ENCODE data around the gene CNTNAP2.

DNA sequence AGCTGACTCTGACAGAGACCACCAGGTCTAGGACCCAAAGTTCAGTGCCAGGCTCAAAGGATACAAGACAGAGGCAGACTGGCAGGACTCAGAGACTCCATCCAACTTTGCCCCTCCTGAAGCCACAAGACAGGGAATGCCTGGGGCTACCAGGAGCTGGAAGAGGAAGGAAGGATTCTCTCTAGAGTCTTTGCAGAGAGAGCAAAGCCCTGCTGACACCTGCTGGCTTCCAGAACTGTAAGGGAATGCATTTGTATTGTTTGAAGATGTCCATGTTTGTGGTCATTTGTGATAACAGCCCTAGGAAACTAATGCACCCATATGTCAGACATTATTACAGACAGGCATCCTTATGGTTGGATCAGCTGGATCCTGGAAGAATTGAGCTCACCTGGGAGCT is 2341.7 kb downstream of the CNTNAP2 start:
- TF ChIP-seq, protein P1, sequence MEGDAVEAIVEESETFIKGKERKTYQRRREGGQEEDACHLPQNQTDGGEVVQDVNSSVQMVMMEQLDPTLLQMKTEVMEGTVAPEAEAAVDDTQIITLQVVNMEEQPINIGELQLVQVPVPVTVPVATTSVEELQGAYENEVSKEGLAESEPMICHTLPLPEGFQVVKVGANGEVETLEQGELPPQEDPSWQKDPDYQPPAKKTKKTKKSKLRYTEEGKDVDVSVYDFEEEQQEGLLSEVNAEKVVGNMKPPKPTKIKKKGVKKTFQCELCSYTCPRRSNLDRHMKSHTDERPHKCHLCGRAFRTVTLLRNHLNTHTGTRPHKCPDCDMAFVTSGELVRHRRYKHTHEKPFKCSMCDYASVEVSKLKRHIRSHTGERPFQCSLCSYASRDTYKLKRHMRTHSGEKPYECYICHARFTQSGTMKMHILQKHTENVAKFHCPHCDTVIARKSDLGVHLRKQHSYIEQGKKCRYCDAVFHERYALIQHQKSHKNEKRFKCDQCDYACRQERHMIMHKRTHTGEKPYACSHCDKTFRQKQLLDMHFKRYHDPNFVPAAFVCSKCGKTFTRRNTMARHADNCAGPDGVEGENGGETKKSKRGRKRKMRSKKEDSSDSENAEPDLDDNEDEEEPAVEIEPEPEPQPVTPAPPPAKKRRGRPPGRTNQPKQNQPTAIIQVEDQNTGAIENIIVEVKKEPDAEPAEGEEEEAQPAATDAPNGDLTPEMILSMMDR (tag by site-specific recombination; IDR thresholded peaks at IDR 0.05): no peak
- no peak for TF ChIP-seq ZNF670 (tag by site-specific recombination; IDR thresholded peaks at IDR 0.05; ENCODE audit: low read depth)
- TF ChIP-seq ZBTB26 (tag by site-specific recombination; optimal IDR thresholded peaks at IDR 0.05): no peak
- TF ChIP-seq ZNF138 (tag by site-specific recombination; IDR thresholded peaks at IDR 0.05; ENCODE audit: borderline replicate concordance): no peak
- no peak for TF ChIP-seq ZNF157 (tag by site-specific recombination; IDR thresholded peaks at IDR 0.05)
- TF ChIP-seq SP7 (tag by site-specific recombination; IDR thresholded peaks at IDR 0.05): no peak
- no peak for TF ChIP-seq REST (tag by site-specific recombination; IDR thresholded peaks at IDR 0.05)
- TF ChIP-seq YY1 (tag by site-specific recombination; IDR thresholded peaks at IDR 0.05): no peak
- no peak for TF ChIP-seq ZNF350 (tag by site-specific recombination; IDR thresholded peaks at IDR 0.05)
- TF ChIP-seq, protein P2, sequence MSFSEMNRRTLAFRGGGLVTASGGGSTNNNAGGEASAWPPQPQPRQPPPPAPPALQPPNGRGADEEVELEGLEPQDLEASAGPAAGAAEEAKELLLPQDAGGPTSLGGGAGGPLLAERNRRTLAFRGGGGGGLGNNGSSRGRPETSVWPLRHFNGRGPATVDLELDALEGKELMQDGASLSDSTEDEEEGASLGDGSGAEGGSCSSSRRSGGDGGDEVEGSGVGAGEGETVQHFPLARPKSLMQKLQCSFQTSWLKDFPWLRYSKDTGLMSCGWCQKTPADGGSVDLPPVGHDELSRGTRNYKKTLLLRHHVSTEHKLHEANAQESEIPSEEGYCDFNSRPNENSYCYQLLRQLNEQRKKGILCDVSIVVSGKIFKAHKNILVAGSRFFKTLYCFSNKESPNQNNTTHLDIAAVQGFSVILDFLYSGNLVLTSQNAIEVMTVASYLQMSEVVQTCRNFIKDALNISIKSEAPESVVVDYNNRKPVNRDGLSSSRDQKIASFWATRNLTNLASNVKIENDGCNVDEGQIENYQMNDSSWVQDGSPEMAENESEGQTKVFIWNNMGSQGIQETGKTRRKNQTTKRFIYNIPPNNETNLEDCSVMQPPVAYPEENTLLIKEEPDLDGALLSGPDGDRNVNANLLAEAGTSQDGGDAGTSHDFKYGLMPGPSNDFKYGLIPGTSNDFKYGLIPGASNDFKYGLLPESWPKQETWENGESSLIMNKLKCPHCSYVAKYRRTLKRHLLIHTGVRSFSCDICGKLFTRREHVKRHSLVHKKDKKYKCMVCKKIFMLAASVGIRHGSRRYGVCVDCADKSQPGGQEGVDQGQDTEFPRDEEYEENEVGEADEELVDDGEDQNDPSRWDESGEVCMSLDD (tag by site-specific recombination; IDR thresholded peaks at IDR 0.05): no peak
